H9 (cell line): Measurements from ENCODE around the gene RIC8A. TPM values are rescaled to one million over a fixed set of nuclear protein-coding genes. Genes with fewer than 3 reads are reported as not detected.

Experiments
- DNase-seq: peaks from one replicate; pipeline ENCODE4 v3.0.0-alpha.2; 2017
- H2AFZ ChIP-seq: one replicate; pipeline ENCODE4 v1.6.1; 2013; ENCODE audit warnings: mild to moderate bottlenecking, low read length, control low read depth, moderate library complexity
- H2AK5ac ChIP-seq: 2 replicates; pipeline ENCODE4 v1.6.1; 2013; ENCODE audit warnings: low read length, control low read depth, mixed read lengths; ENCODE audit not compliant: insufficient read length
- H2BK120ac ChIP-seq: one replicate; pipeline ENCODE4 v1.6.1; 2013; ENCODE audit warnings: low read depth, mild to moderate bottlenecking, low read length, control low read depth, inconsistent platforms; ENCODE audit not compliant: poor library complexity, severe bottlenecking
- H2BK12ac ChIP-seq: 2 replicates; pipeline ENCODE4 v1.6.1; 2013; ENCODE audit warnings: low read length, control low read depth, mixed read lengths, low read depth; ENCODE audit not compliant: insufficient read length
- H2BK15ac ChIP-seq: 2 replicates; pipeline ENCODE4 v1.6.1; 2013; ENCODE audit warnings: low read depth, low read length, control low read depth
- H2BK20ac ChIP-seq: one replicate; pipeline ENCODE4 v1.6.1; 2013; ENCODE audit warnings: low read depth, mild to moderate bottlenecking, low read length, control low read depth, inconsistent platforms; ENCODE audit not compliant: poor library complexity, severe bottlenecking
- H2BK5ac ChIP-seq: 2 replicates; pipeline ENCODE4 v1.6.1; 2013; ENCODE audit warnings: low read length, control low read depth, mixed read lengths; ENCODE audit not compliant: insufficient read length
- H3K14ac ChIP-seq: 2 replicates; pipeline ENCODE4 v1.6.1; 2013; ENCODE audit warnings: low read length, control low read depth; ENCODE audit not compliant: insufficient read depth
- H3K18ac ChIP-seq: 2 replicates; pipeline ENCODE4 v1.6.1; 2013; ENCODE audit warnings: low read depth, mild to moderate bottlenecking, mixed read lengths, low read length, control low read depth; ENCODE audit not compliant: insufficient read length
- H3K23ac ChIP-seq: 2 replicates; pipeline ENCODE4 v1.6.1; 2013; ENCODE audit warnings: low read length, control low read depth, mixed read lengths, low read depth; ENCODE audit not compliant: insufficient read length
- H3K23me2 ChIP-seq: 2 replicates; pipeline ENCODE4 v1.6.1; 2013; ENCODE audit warnings: low read depth, mild to moderate bottlenecking, mixed read lengths, low read length, control low read depth; ENCODE audit not compliant: insufficient read length, poor library complexity, severe bottlenecking
- H3K27ac ChIP-seq: 2 replicates; pipeline ENCODE4 v1.5.1; 2013; ENCODE audit warnings: low read length, control low read depth, mixed read lengths, low read depth; ENCODE audit not compliant: insufficient read length
- H3K27me3 ChIP-seq: 2 replicates; pipeline ENCODE4 v1.6.1; 2013; ENCODE audit warnings: low read length, control low read depth, inconsistent platforms; ENCODE audit not compliant: insufficient read depth
- H3K4ac ChIP-seq: 2 replicates; pipeline ENCODE4 v1.6.1; 2013; ENCODE audit warnings: low read depth, mild to moderate bottlenecking, control low read depth, inconsistent platforms, low read length, moderate library complexity
- H3K4me1 ChIP-seq: 2 replicates; pipeline ENCODE4 v1.6.1; 2013; ENCODE audit warnings: low read length, control low read depth, inconsistent platforms; ENCODE audit not compliant: insufficient read depth
- H3K4me2 ChIP-seq: 2 replicates; pipeline ENCODE4 v1.6.1; 2013; ENCODE audit warnings: low read length, control low read depth, mixed read lengths; ENCODE audit not compliant: insufficient read length, insufficient read depth
- H3K56ac ChIP-seq: 2 replicates; pipeline ENCODE4 v1.6.1; 2013; ENCODE audit warnings: low read depth, mild to moderate bottlenecking, mixed read lengths, low read length, control low read depth; ENCODE audit not compliant: insufficient read length
- H3K79me1 ChIP-seq: 2 replicates; pipeline ENCODE4 v1.6.1; 2013; ENCODE audit warnings: low read depth, mild to moderate bottlenecking, moderate library complexity, low read length, control low read depth, inconsistent platforms; ENCODE audit not compliant: insufficient read depth, poor library complexity, severe bottlenecking
- H3K79me2 ChIP-seq: 2 replicates; pipeline ENCODE4 v1.6.1; 2013; ENCODE audit warnings: low read length, control low read depth, inconsistent platforms; ENCODE audit not compliant: insufficient read depth
- H3K9ac ChIP-seq: 2 replicates; pipeline ENCODE4 v1.6.1; 2013; ENCODE audit warnings: low read length, control low read depth, mixed read lengths; ENCODE audit not compliant: insufficient read length; ENCODE audit errors: extremely low read depth
- H3K9me3 ChIP-seq: one replicate; pipeline ENCODE4 v1.6.1; 2013; ENCODE audit warnings: low read depth, low read length, inconsistent platforms; ENCODE audit not compliant: control insufficient read depth
- H3T11ph ChIP-seq: one replicate; pipeline ENCODE4 v1.6.1; 2013; ENCODE audit warnings: mild to moderate bottlenecking, low read length, control low read depth, inconsistent platforms
- H4K20me1 ChIP-seq: one replicate; pipeline ENCODE4 v1.6.1; 2013; ENCODE audit not compliant: control insufficient read depth, insufficient read length, insufficient read depth
- H4K5ac ChIP-seq: 2 replicates; pipeline ENCODE4 v1.6.1; 2013; ENCODE audit warnings: low read depth, mild to moderate bottlenecking, mixed read lengths, low read length, control low read depth; ENCODE audit not compliant: insufficient read length
- H4K8ac ChIP-seq: replicated peaks from 2 replicates; pipeline ENCODE4 v1.6.1; 2013; ENCODE audit warnings: low read length, control low read depth, mixed read lengths, low read depth; ENCODE audit not compliant: insufficient read length
- H4K91ac ChIP-seq: 2 replicates; pipeline ENCODE4 v1.6.1; 2013; ENCODE audit warnings: low read depth, mild to moderate bottlenecking, moderate library complexity, mixed read lengths, low read length, control low read depth; ENCODE audit not compliant: insufficient read length
- H3K27ac Mint-ChIP-seq, 3 experiments: 2 replicates in 2 of 3; 3 replicates in 1 of 3; pipeline ENCODE4 v1.8.0; 2020 to 2021; ENCODE audit warnings: mixed read lengths in 3 of 3, mild to moderate bottlenecking in 1 of 3, moderate library complexity in 1 of 3
- H3K27me3 Mint-ChIP-seq: 2 replicates; pipeline ENCODE4 v1.8.0; 2021; ENCODE audit warnings: low read depth, mild to moderate bottlenecking, moderate library complexity, mixed read lengths
- H3K36me3 Mint-ChIP-seq, 3 experiments: 2 replicates in 2 of 3; 3 replicates in 1 of 3; pipeline ENCODE4 v1.8.0; 2020 to 2021; ENCODE audit warnings: low read depth in 3 of 3, mixed read lengths in 3 of 3; ENCODE audit not compliant: insufficient read depth in 1 of 3
- H3K4me1 Mint-ChIP-seq, 2 experiments: 2 replicates each; pipeline ENCODE4 v1.8.0; 2020; ENCODE audit warnings: mixed read lengths in 2 of 2
- H3K4me3 Mint-ChIP-seq, 2 experiments: 2 replicates in 1 of 2; 3 replicates in 1 of 2; pipeline ENCODE4 v1.8.0; 2020 to 2021; ENCODE audit warnings: mild to moderate bottlenecking in 2 of 2, mixed read lengths in 2 of 2, moderate library complexity in 1 of 2
- H3K9me3 Mint-ChIP-seq, 2 experiments: 2 replicates in 1 of 2; 3 replicates in 1 of 2; pipeline ENCODE4 v1.8.0; 2020; ENCODE audit warnings: mild to moderate bottlenecking in 2 of 2, mixed read lengths in 2 of 2, moderate library complexity in 1 of 2
- WGBS: extraction: QIAGEN DNeasy Blood & Tissue Kit; methylation state at CpG from one replicate; pipeline ENCODE4 v1.1.7; 2013; ENCODE audit warnings: missing lambda C conversion rate, low lambda C conversion rate, mixed read lengths; ENCODE audit not compliant: insufficient read length; ENCODE audit errors: extremely low coverage; 5-methylcytosine and 5-hydroxymethylcytosine counted together
- total RNA-seq: library from RNA; stranded (reverse); gene quantifications from 2 replicates; pipeline ENCODE4 v1.2.1, GENCODE V29; 2021
- TF ChIP-seq, protein P1 (sequence below): fragments of 200-600 bp; sonication (generic); conservative IDR thresholded peaks from 3 replicates; pipeline ENCODE4 v1.8.0; 2021; ENCODE audit warnings: antibody characterized with exemption, mild to moderate bottlenecking

RIC8A gene
- total RNA-seq, 1 experiment from 2014 or later: 94.9 TPM

DNA sequence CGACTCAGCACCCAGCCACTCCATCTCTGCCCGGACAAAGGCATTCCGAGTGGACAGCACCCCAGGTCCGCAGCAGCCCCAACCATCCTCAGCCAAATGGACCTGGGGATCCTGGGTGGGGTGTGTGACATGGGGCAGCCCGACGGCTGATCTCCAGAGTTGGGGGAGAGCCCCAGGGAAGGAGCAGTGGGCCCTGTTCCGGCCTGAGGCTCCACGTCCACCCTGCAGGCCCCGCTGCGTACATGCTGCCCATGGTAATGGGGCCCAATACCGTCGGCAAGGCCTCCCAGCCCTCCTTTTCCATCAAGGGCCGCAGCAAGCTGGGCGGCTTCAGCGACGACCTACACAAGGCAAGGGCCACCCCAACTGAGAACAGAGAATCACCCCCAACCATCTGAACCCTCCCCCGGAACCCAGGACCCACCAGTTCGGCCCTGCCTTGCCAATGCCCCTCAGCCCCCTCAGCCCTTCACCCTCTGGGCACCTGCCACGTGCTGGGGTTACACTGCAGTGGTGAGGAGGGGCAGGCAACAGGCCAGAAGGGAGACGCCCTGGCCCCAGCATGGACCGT is 9.2 kb upstream of the RIC8A start:
- Histone ChIP-seq H3K27ac (no peak overlapping the region), H4K5ac (no peak overlapping the region), H2BK5ac (no peak overlapping the region), H3K79me2 (no peaks in the 10 kb centered on the region), H3K9me3 (no peaks in the 10 kb centered on the region), H2BK15ac (no peak overlapping the region), H3K79me1 (no peaks in the 10 kb centered on the region), H3K23me2 (no peaks in the 10 kb centered on the region), H4K20me1 (no peaks in the 10 kb centered on the region), H3K23ac (no peak overlapping the region), H2AK5ac (no peak overlapping the region), H2BK120ac (no peak overlapping the region), H3K4me1 (no peaks in the 10 kb centered on the region), H3K56ac (no peak overlapping the region), H2BK12ac (no peak overlapping the region), H3K14ac (no peak overlapping the region), H2BK20ac (no peak overlapping the region), H2AFZ (no peak overlapping the region), H3K4me2 (no peak overlapping the region), H3K9ac (no peak overlapping the region), H3K27me3 (no peaks in the 10 kb centered on the region), H3K18ac (no peak overlapping the region), H3K4ac (no peak overlapping the region), H4K8ac (no peak overlapping the region), H4K91ac (no peak overlapping the region), H3T11ph (no peak overlapping the region)
- Mint-ChIP-seq H3K4me3 (no peak overlapping the region), H3K27me3 (peaks cover 3% of the 10 kb centered on the region), H3K9me3 (peaks cover 0 to 6% of the 10 kb centered on the region in 2 experiments; a peak in 4 of 5 replicates), H3K27ac (no peak overlapping the region), H3K36me3 (peaks cover 0 to 9% (median 6%) of the 10 kb centered on the region in 3 experiments; a peak in 5 of 7 replicates), H3K4me1 (no peaks in the 10 kb centered on the region)
- no peak for DNase-seq
- WGBS: no CpG with 5 or more reads among the region's 21 CpGs
- TF ChIP-seq, protein P1, sequence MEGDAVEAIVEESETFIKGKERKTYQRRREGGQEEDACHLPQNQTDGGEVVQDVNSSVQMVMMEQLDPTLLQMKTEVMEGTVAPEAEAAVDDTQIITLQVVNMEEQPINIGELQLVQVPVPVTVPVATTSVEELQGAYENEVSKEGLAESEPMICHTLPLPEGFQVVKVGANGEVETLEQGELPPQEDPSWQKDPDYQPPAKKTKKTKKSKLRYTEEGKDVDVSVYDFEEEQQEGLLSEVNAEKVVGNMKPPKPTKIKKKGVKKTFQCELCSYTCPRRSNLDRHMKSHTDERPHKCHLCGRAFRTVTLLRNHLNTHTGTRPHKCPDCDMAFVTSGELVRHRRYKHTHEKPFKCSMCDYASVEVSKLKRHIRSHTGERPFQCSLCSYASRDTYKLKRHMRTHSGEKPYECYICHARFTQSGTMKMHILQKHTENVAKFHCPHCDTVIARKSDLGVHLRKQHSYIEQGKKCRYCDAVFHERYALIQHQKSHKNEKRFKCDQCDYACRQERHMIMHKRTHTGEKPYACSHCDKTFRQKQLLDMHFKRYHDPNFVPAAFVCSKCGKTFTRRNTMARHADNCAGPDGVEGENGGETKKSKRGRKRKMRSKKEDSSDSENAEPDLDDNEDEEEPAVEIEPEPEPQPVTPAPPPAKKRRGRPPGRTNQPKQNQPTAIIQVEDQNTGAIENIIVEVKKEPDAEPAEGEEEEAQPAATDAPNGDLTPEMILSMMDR: no peak
